Adrenal gland (tissue), 19 donors: ENCODE data around the gene BDKRB1. TPM values are rescaled to one million over a fixed set of nuclear protein-coding genes. Genes with fewer than 3 reads are reported as not detected.
A peak's percentile ranks its signal among the peaks of the same experiment; 100 is the strongest.

Experiments
- DNase-seq, 7 donors: peaks; one replicate each; pipeline ENCODE4 v3.0.0-alpha.2; 2019 to 2020
- H3K27ac ChIP-seq, 5 donors: fragments of 200-600 bp; sonication (generic) in 4 of 5; 1 replicate in 3 of 5; 2 replicates in 2 of 5; pipeline versions ENCODE4 v1.5.1 to v1.8.0; 2016 to 2020; ENCODE audit warnings: mild to moderate bottlenecking in 1 of 5
- H3K27me3 ChIP-seq: fragments of 200-600 bp; 2 replicates; pipeline ENCODE4 v1.8.0; 2021
- H3K36me3 ChIP-seq, 2 donors: fragments of 200-600 bp; replicated peaks in 1 of 2; 1 replicate in 1 of 2; 2 replicates in 1 of 2; pipeline versions ENCODE4 v1.5.1 to v1.8.0; 2018 to 2022
- H3K4me1 ChIP-seq, 2 donors: fragments of 200-600 bp; replicated peaks in 1 of 2; 1 replicate in 1 of 2; 2 replicates in 1 of 2; pipeline versions ENCODE4 v1.5.1 to v1.8.0; 2018 to 2021
- H3K4me3 ChIP-seq, 4 donors: fragments of 200-600 bp; sonication (generic) in 3 of 4; one replicate each; pipeline ENCODE4 v1.5.1; 2016 to 2018
- H3K9me3 ChIP-seq, 3 donors: fragments of 200-600 bp; sonication (generic) in 1 of 3; replicated peaks in 1 of 3; 1 replicate in 2 of 3; 2 replicates in 1 of 3; pipeline versions ENCODE4 v1.5.1 to v1.8.0; 2016 to 2021
- POLR2A ChIP-seq, 2 donors: fragments of 450-650 bp; IDR thresholded peaks; one replicate each; pipeline ENCODE4 v1.6.1; 2017; ENCODE audit warnings: antibody characterized with exemption in 2 of 2, mild to moderate bottlenecking in 2 of 2, moderate library complexity in 1 of 2
- WGBS, 4 donors: extraction: QIAGEN DNeasy Blood & Tissue Kit in 2 of 4; methylation state at CpG; one replicate each; pipeline versions ENCODE4 v1.1.5 to v1.1.7; 2013 to 2017; 5-methylcytosine and 5-hydroxymethylcytosine counted together
- intact Hi-C, 2 donors: fragments of 100-400 bp; cut with DNase I; formaldehyde crosslinking; loops; one replicate each; pipeline versions ENCODE4 v1.14.1 to v1.15.0; 2022 to 2023
- long read RNA-seq, 10 donors: library from polyadenylated mRNA in 3 of 10; unstranded in 2 of 10; stranded (forward) in 1 of 10; transcript quantifications; one replicate each; pipeline ENCODE4 v2.0.0 and lab custom pipeline, GENCODE V29; 2021 to 2026
- polyA plus RNA-seq, 3 donors: library from polyadenylated mRNA; stranded (reverse); fragments of 200-250 nt in 2 of 3; fragments of 350-450 nt in 1 of 3; fragmentation: Illumina TruSeq in 1 of 3; extraction: RNeasy Lipid Tissue Mini Kit (QIAGEN cat#74804) in 1 of 3; gene quantifications; one replicate each; pipeline ENCODE4 v1.2.3, GENCODE V29; 2013 to 2014
- total RNA-seq, 9 donors: library from RNA; depleted of rRNA in 4 of 9; stranded (reverse); fragments of >200 nt in 4 of 9; fragments of 120-200 nt in 1 of 9; fragmentation: NEBNext Ultra II Directional in 1 of 9; extraction: Animal tissue kit (Norgen Biotek cat#: 25700) in 1 of 9; gene quantifications; one replicate each; pipeline versions ENCODE4 v1.1.0 to v1.2.4, GENCODE V29; 2013 to 2023
- TF ChIP-seq, protein P1 (sequence below), 6 experiments: fragments of 450-650 bp in 4 of 6; fragments of 200-600 bp in 2 of 6; sonication (generic) in 1 of 6; IDR thresholded peaks; 1 replicate in 5 of 6; 2 replicates in 1 of 6; pipeline versions ENCODE4 v1.5.1 to v1.8.0; 2016 to 2021; ENCODE audit warnings: antibody characterized with exemption in 6 of 6, mild to moderate bottlenecking in 2 of 6, moderate library complexity in 1 of 6
- donor health status: healthy with polysubstance abuse.
- donor health status: Bipolar disorder and iron deficiency.
- donor health status: DM: yes; HTN: yes; CAD: no.
- donor health status: DM: no; HTN: no; CAD: no.
- donor health status: DM: no; HTN: no; CAD: no.
- donor health status: DM: yes; HTN: yes; CAD: no.

The BDKRB1 gene
- total RNA-seq (under 1 TPM in 1 of 9 donors, not detected in 8; 0.25 TPM), polyA plus RNA-seq (under 1 TPM in 2 of 3 donors, not detected in 1; 0.88 to 0.98 TPM)
- long read RNA-seq, donor 1: 0 reads
- long read RNA-seq, donor 2: 0 reads
- long read RNA-seq, donor 3: 0 reads
- long read RNA-seq, donor 4: 0 reads
- long read RNA-seq, donor 5: 0 reads
- long read RNA-seq, donor 6: 0 reads
- long read RNA-seq, donor 7: 0 reads
- long read RNA-seq, donor 8: 0 reads
- long read RNA-seq, donor 9: 0 reads
- long read RNA-seq, donor 10: 0 reads

DNA sequence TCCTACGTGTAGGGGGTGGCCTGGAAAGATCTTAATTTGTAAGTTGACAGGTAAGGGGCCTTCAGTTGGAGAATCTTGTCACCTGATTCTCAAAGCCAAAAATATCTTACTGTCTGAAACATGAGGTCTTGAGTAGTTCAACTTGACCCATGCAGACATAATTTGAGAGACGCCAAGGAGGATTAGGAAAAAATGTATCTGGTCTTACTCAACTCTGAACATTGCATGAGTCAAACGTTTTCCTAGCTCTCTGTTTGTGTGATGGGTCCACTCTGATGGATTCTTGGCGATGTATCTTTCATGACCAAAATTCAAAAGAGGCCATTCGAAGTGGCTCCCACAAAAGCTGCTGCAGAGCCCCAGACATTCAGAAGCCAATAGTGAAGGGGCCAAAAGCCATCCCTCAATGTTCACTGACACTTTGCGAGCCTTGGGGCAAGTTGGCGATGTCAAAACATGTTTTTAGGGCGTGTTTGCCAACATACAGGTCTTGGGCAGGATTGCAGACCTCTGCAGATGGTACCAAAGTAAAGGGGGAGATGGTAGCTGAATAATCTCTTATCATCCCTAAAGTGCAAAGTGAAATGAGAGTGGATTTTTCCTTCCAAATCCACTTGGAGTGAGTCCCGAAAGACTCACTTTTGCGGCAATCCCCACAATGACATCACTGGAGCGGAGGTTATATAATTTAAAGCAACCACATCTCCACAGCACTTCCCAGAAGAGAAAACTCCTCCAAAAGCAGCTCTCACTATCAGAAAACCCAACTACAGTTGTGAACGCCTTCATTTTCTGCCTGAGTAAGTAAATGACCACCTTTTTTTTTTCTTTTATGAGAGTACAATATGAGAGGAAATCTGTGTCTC lies at the start of gene BDKRB1:
Gene BDKRB1, plus strand, starts transcription at position 710 of the 866 bp plus-strand sequence. CDS start 7,473 bp downstream, outside the sequence.
- H3K4me3 ChIP-seq: no peak within 1 kb of the TSS
- no peak for DNase-seq
- WGBS, 4 donors: 63 to 69% (median 67%) methylated on average over 12 of the region's 12 CpGs
- no peaks in the 10 kb centered on the region for H3K4me1 ChIP-seq
- intact Hi-C loops: no loop called here
- TF ChIP-seq, protein P1, sequence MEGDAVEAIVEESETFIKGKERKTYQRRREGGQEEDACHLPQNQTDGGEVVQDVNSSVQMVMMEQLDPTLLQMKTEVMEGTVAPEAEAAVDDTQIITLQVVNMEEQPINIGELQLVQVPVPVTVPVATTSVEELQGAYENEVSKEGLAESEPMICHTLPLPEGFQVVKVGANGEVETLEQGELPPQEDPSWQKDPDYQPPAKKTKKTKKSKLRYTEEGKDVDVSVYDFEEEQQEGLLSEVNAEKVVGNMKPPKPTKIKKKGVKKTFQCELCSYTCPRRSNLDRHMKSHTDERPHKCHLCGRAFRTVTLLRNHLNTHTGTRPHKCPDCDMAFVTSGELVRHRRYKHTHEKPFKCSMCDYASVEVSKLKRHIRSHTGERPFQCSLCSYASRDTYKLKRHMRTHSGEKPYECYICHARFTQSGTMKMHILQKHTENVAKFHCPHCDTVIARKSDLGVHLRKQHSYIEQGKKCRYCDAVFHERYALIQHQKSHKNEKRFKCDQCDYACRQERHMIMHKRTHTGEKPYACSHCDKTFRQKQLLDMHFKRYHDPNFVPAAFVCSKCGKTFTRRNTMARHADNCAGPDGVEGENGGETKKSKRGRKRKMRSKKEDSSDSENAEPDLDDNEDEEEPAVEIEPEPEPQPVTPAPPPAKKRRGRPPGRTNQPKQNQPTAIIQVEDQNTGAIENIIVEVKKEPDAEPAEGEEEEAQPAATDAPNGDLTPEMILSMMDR (IDR thresholded peaks at IDR 0.05): no peak
- TF ChIP-seq POLR2A (IDR thresholded peaks at IDR 0.05): no peak
- no peaks in the 10 kb centered on the region for H3K36me3 ChIP-seq
- H3K27me3 ChIP-seq: peaks cover 2% of the 10 kb centered on the region
- no peaks in the 10 kb centered on the region for H3K9me3 ChIP-seq
- H3K27ac ChIP-seq: no peak within 1 kb of the TSS

GRCh38 chr14:96206461-96206860 lies 49.5 kb upstream of the BDKRB1 start:
- no peak overlapping the region for H3K4me3 ChIP-seq
- intact Hi-C loops: no loop called here
- peak overlapping the region in 1 of 5 donors; percentile 78 for H3K27ac ChIP-seq
- 57 to 70% (median 66%) methylated on average over 7 to 8 of the region's 8 CpGs for WGBS, 4 donors
- no peaks in the 10 kb centered on the region for H3K36me3 ChIP-seq
- H3K4me1 ChIP-seq: peaks cover 0 to 13% of the 10 kb centered on the region in 2 donors
- TF ChIP-seq, protein P1 (IDR thresholded peaks at IDR 0.05): no peak
- TF ChIP-seq POLR2A (IDR thresholded peaks at IDR 0.05): no peak
- H3K9me3 ChIP-seq: no peaks in the 10 kb centered on the region
- H3K27me3 ChIP-seq: peaks cover under 1% of the 10 kb centered on the region
- no peak for DNase-seq

GRCh38 chr14:96207686-96208085 lies 48.3 kb upstream of the BDKRB1 start:
- no peak overlapping the region for H3K27ac ChIP-seq
- H3K4me1 ChIP-seq: peaks cover 0 to 13% of the 10 kb centered on the region in 2 donors
- 84 to 92% (median 88%) methylated on average over 4 to 5 of the region's 5 CpGs for WGBS, 4 donors
- no peak for TF ChIP-seq POLR2A (IDR thresholded peaks at IDR 0.05)
- TF ChIP-seq, protein P1 (IDR thresholded peaks at IDR 0.05): no peak
- H3K27me3 ChIP-seq: no peaks in the 10 kb centered on the region
- H3K9me3 ChIP-seq: no peaks in the 10 kb centered on the region
- H3K36me3 ChIP-seq: no peaks in the 10 kb centered on the region
- DNase-seq: no peak
- no peak overlapping the region for H3K4me3 ChIP-seq
- intact Hi-C loops: no loop called here

DNA sequence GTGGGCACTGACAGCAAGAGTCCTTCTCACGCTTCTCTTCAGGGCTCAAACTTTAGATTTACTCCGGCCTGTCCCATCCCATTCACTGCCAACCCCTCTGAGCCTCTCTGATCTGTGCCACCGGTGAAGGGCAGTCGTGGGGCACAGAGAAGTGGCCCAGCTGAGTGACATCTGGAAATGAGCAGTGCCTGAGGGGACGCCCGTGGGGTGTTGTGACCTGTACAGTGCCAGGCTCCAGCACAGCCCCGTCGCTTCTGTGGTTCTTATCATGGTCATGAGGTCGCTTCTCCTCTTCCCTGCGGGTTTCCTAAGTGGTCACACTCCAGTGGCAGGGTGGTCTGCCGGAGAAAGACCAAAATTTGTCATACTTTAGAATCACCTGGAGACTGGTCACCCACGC lies 47.3 kb upstream of the BDKRB1 start:
- Histone ChIP-seq H3K4me1 (peaks cover 0 to 12% of the 10 kb centered on the region in 2 donors), H3K36me3 (no peaks in the 10 kb centered on the region), H3K9me3 (no peaks in the 10 kb centered on the region), H3K27ac (no peak overlapping the region), H3K27me3 (no peaks in the 10 kb centered on the region), H3K4me3 (no peak overlapping the region)
- no peak for DNase-seq
- no peak for TF ChIP-seq POLR2A (IDR thresholded peaks at IDR 0.05)
- TF ChIP-seq, protein P1 (IDR thresholded peaks at IDR 0.05): no peak
- intact Hi-C loops: no loop called here
- WGBS, 4 donors: 85 to 95% (median 88%) methylated on average over 12 of the region's 12 CpGs
